BJ (cell line): ENCODE measurements around the gene UBE2Z. TPM values are rescaled to one million over a fixed set of nuclear protein-coding genes. Genes with fewer than 3 reads are reported as not detected.

Experiments used
- CTCF ChIA-PET: fragments of 350-600 bp; formaldehyde crosslinking; extraction: SDS; loops from one replicate; lab custom pipeline; 2021; ENCODE audit warnings: antibody characterized with exemption, inconsistent platforms; lab: Yijun Ruan, JAX
- POLR2A ChIA-PET: fragments of 300-600 bp; sonication (Branson Sonifier 250); formaldehyde crosslinking; extraction: SDS; loops from one replicate; lab custom pipeline; 2021; ENCODE audit warnings: antibody characterized with exemption; lab: Charles Lee
- DNase-seq: peaks from one replicate; pipeline ENCODE4 v3.0.0-alpha.2; 2011; ENCODE audit warnings: low read depth
- H3K27me3 ChIP-seq: 2 replicates; pipeline ENCODE4 v1.6.0; 2011; ENCODE audit warnings: low read length; ENCODE audit not compliant: control insufficient read depth, insufficient read depth
- H3K36me3 ChIP-seq: 2 replicates; pipeline ENCODE4 v1.5.1; 2011; ENCODE audit warnings: low read length; ENCODE audit not compliant: control insufficient read depth, insufficient read depth
- H3K4me3 ChIP-seq: 2 replicates; pipeline ENCODE4 v1.5.1; 2011; ENCODE audit warnings: low read depth, mild to moderate bottlenecking, control low read depth, low read length
- polyA plus RNA-seq: library from polyadenylated mRNA; depleted of rRNA; stranded (reverse); fragments of >200 nt; gene quantifications from 2 replicates; pipeline ENCODE4 v1.2.3, GENCODE V29; 2011; rRNA removed
- small RNA-seq: library from RNA; depleted of rRNA; stranded (forward); fragments of <200 nt; gene quantifications from one replicate; pipeline ENCODE3, GENCODE V24; 2012; ENCODE audit warnings: low replicate concordance, low read depth; ENCODE audit not compliant: insufficient read length
- TF ChIP-seq, protein P1 (sequence below): IDR thresholded peaks from 2 replicates; pipeline ENCODE4 v1.5.1; 2011; ENCODE audit warnings: low read depth, mild to moderate bottlenecking, control low read depth, inconsistent platforms, low read length, moderate library complexity; ENCODE audit not compliant: insufficient read depth

Gene UBE2Z
- polyA plus RNA-seq, 1 experiment: 166 TPM

DNA sequence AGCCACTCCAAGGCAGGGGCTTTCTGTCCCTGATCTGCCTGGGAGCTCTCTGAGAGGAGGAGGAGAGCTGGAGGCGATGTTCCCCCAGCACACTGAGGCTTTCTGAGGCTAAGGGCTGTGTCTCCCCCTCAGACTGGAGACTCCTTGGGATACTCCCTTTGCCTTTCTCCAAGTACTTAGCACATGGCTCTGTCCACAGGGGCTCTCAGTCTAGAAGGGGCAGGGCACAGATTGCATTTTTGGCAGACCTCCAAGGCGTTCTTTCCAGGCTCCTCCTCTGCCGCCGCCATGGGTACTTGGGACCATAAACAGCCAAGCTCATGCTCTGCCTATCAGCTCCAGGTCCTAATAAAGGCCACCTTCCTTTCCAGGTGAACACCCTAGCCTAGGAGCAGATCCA, 62.0 kb downstream of the UBE2Z start:
- TF ChIP-seq, protein P1, sequence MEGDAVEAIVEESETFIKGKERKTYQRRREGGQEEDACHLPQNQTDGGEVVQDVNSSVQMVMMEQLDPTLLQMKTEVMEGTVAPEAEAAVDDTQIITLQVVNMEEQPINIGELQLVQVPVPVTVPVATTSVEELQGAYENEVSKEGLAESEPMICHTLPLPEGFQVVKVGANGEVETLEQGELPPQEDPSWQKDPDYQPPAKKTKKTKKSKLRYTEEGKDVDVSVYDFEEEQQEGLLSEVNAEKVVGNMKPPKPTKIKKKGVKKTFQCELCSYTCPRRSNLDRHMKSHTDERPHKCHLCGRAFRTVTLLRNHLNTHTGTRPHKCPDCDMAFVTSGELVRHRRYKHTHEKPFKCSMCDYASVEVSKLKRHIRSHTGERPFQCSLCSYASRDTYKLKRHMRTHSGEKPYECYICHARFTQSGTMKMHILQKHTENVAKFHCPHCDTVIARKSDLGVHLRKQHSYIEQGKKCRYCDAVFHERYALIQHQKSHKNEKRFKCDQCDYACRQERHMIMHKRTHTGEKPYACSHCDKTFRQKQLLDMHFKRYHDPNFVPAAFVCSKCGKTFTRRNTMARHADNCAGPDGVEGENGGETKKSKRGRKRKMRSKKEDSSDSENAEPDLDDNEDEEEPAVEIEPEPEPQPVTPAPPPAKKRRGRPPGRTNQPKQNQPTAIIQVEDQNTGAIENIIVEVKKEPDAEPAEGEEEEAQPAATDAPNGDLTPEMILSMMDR: no peak
- no peak overlapping the region for H3K4me3 ChIP-seq
- POLR2A ChIA-PET: no interaction called here
- no peak for DNase-seq
- no peaks in the 10 kb centered on the region for H3K27me3 ChIP-seq
- H3K36me3 ChIP-seq: no peaks in the 10 kb centered on the region
- CTCF ChIA-PET: interaction anchor here (1.1 to 4.6 kb wide), 5 partner anchors 9 to 62 kb away, joined by 3 to 16 read pairs (median 10); no protein-coding TSS in a partner anchor

GRCh38 chr17:48970865-48971687, 62.9 kb downstream of the UBE2Z start:
- no peaks in the 10 kb centered on the region for H3K36me3 ChIP-seq
- H3K4me3 ChIP-seq: no peak overlapping the region
- DNase-seq: no peak
- POLR2A ChIA-PET: no interaction called here
- CTCF ChIA-PET: interaction anchor here (0.8 to 4.6 kb wide), 8 partner anchors 10 to 65 kb away, joined by 3 to 16 read pairs (median 3); no protein-coding TSS in a partner anchor
- no peaks in the 10 kb centered on the region for H3K27me3 ChIP-seq
- TF ChIP-seq, protein P1: no peak

DNA sequence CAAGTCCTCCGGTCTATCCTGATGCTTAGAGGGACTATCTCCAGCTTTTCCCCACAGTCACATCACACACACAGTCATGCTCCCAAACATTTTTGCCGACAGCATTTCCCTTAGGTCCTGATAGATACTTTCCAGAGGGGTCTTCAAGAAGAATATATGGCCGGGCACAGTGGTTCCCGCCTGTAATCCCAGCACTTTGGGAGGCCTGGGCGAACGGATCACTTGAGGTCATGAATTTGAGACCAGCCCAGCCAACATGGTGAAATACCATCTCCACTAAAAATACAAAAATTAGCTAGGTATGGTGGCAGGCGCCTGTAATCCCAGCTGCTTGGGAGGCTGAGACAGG, 64.5 kb downstream of the UBE2Z start:
- Histone ChIP-seq H3K36me3 (no peaks in the 10 kb centered on the region), H3K27me3 (no peaks in the 10 kb centered on the region), H3K4me3 (no peak overlapping the region)
- ChIA-PET CTCF (interaction anchor here (1.3 to 4.6 kb wide), 2 partner anchors 19 to 60 kb away, joined by 4 to 16 read pairs; no protein-coding TSS in a partner anchor), POLR2A (interaction anchor here (0.5 kb wide), 1 partner anchor 45 kb away, joined by 3 read pairs; no protein-coding TSS in a partner anchor)
- no peak for DNase-seq
- TF ChIP-seq, protein P1: no peak

DNA sequence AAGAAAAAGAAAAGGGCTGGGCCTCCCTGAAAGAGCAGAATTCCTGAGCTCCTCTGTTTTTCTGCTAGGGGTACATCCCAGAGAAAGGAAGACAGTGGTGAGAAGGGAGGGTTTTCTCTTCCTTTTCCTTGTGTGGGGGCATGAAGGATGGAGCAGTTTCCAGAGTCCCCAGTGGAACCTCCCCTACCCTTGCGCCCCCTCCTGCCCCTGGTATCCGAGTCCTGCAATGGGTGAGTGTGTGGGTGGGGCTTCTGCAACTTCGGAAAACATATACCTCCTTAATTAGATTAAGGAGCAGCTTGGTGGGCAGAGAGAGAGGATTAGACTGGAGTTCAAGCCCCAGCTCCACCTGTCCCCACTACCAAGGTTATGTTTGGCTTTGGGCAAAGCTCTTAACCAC, 65.6 kb downstream of the UBE2Z start:
- ChIA-PET CTCF (interaction anchor here (0.8 to 4.6 kb wide), 5 partner anchors 20 to 207 kb away, joined by 3 to 16 read pairs (median 4); no protein-coding TSS in a partner anchor), POLR2A (no interaction called here)
- Histone ChIP-seq H3K27me3 (no peaks in the 10 kb centered on the region), H3K36me3 (no peaks in the 10 kb centered on the region), H3K4me3 (no peak overlapping the region)
- TF ChIP-seq, protein P1: no peak
- DNase-seq: no peak

Small RNA genes within 50 kb of the gene (small RNA-seq; reads per million reads assigned to genes)
- gene AC068531.1 (not detected), gene RF00263 (not detected), gene RF01210 (not detected), gene RNU1-42P (0.84 reads per million)

Other genes starting within 250 kb of the UBE2Z start
- gene PRAC1, start 185.9 kb upstream of the UBE2Z start, polyA plus RNA-seq: not detected in 2 replicates
- 0.63 and 0.98 TPM in 2 replicates for gene PRAC2, start 185.2 kb upstream of the UBE2Z start, polyA plus RNA-seq
- 0.70 and 0.81 TPM in 2 replicates for gene HOXB13, start 179.7 kb upstream of the UBE2Z start, polyA plus RNA-seq
- 0.02 TPM in 1 of 2 replicates, not detected in the other for gene TTLL6, start 91.2 kb upstream of the UBE2Z start, polyA plus RNA-seq
- gene CALCOCO2, start 77.4 kb upstream of the UBE2Z start, polyA plus RNA-seq: 108 and 137 TPM in 2 replicates
- 139 and 142 TPM in 2 replicates for gene ATP5MC1, start 15.6 kb upstream of the UBE2Z start, polyA plus RNA-seq
- 104 and 113 TPM in 2 replicates for gene SNF8, start 36.4 kb downstream of the UBE2Z start, polyA plus RNA-seq
- gene GIP, start 60.2 kb downstream of the UBE2Z start, polyA plus RNA-seq: 0.12 and 0.16 TPM in 2 replicates
- 3.7 and 5.3 TPM in 2 replicates for gene IGF2BP1, start 89.0 kb downstream of the UBE2Z start, polyA plus RNA-seq
- 0.05 and 0.12 TPM in 2 replicates for gene B4GALNT2, start 224.4 kb downstream of the UBE2Z start, polyA plus RNA-seq